Chondrocyte (in vitro differentiated cells): ENCODE results near the gene FAM136A. TPM values are rescaled to one million over a fixed set of nuclear protein-coding genes. Genes with fewer than 3 reads are reported as not detected.

Source experiments
- DNase-seq: peaks from one replicate; pipeline ENCODE4 v3.0.0; 2021; ENCODE audit warnings: mixed read lengths, low spot score
- H3K27ac Mint-ChIP-seq: one replicate; pipeline ENCODE4 v1.8.0; 2021; ENCODE audit warnings: mild to moderate bottlenecking, moderate library complexity, mixed read lengths; ENCODE audit not compliant: unreplicated experiment
- H3K27me3 Mint-ChIP-seq: 2 replicates; pipeline ENCODE4 v1.8.0; 2021; ENCODE audit warnings: low read depth, mixed read lengths
- H3K36me3 Mint-ChIP-seq: 2 replicates; pipeline ENCODE4 v1.8.0; 2021; ENCODE audit warnings: low read depth, mixed read lengths
- H3K4me1 Mint-ChIP-seq: 2 replicates; pipeline ENCODE4 v1.8.0; 2021; ENCODE audit warnings: low read depth, mild to moderate bottlenecking, mixed read lengths
- H3K4me3 Mint-ChIP-seq: one replicate; pipeline ENCODE4 v1.8.0; 2021; ENCODE audit warnings: mild to moderate bottlenecking, moderate library complexity, mixed read lengths; ENCODE audit not compliant: unreplicated experiment
- H3K9me3 Mint-ChIP-seq: 2 replicates; pipeline ENCODE4 v1.8.0; 2021; ENCODE audit warnings: low read depth, mixed read lengths
- long read RNA-seq: library from polyadenylated mRNA; stranded (forward); transcript quantifications from one replicate; pipeline ENCODE4 v2.0.0, GENCODE V29; 2021
- total RNA-seq: library from RNA; stranded (reverse); gene quantifications from 3 replicates; pipeline ENCODE4 v1.2.1, GENCODE V29; 2021
- TF ChIP-seq, protein P1 (sequence below): fragments of 200-600 bp; sonication (generic); IDR thresholded peaks from 2 replicates; pipeline ENCODE4 v1.5.0; 2021; ENCODE audit warnings: antibody characterized with exemption, mild to moderate bottlenecking, moderate library complexity

The FAM136A gene
- total RNA-seq, result 26.9 to 42.0 TPM (median 29.9 TPM) in 3 replicates
- long read RNA-seq, transcript FAM136A-201 (3 exons, 1,810 nt), result major isoform, 89 of 100 reads
- long read RNA-seq, partial matches to known transcripts, result 1 of 100 reads
- long read RNA-seq, other reads (novel, unspliced or antisense), result 5 of 100 reads

DNA sequence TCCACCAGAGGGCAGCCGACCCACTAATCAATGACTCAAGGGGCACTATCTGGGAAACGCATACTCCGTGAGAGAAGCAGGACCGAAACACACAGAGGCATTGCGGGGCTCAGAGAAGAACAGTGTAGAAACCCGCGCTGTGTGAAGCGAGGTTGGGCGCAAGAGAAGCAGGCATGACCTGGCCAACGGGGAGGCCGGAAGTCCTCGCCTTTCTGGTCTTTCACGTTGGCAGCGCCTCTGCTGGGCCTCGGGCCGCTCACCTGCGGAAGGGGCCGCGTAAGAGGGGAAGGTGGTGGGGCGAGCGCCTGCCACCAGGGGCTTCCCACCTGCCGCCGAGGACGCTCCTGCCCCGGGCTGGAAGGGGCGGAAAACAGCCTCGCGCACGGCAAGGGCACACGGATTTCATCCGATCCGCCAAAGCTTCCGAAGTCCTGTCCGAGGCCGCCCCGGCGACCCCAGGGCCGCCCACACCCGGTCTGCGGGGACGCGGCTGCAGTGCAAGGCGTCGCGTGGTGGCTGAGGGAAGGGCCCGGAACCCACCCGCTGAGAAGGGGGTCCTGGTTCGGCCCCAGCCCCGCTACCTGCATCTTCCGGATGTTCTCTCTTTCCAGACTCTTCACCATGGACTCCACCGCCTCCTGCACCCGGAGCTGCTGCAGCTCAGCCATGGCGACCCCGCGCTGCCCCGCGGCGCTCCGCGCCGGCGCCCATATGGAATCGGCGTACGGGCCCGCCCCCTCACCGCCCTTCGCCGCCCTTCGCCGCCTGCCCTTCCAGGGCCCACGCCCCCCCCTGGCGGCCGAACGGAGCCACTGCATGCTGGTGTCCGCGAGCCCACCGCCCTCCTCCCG lies at the start of gene FAM136A:
Gene FAM136A, minus strand, starts transcription at position 724 of the 851 bp plus-strand sequence. Its CDS starts 56 bp downstream, at position 668.
- Mint-ChIP-seq H3K4me1 (peaks cover 12% of the 10 kb centered on the region), H3K9me3 (no peaks in the 10 kb centered on the region), H3K36me3 (peaks cover 10% of the 10 kb centered on the region), H3K27me3 (no peaks in the 10 kb centered on the region), H3K27ac (peak within 1 kb of the TSS; percentile 55), H3K4me3 (peak within 1 kb of the TSS; percentile 79)
- peak; percentile 96 for DNase-seq
- TF ChIP-seq, protein P1, sequence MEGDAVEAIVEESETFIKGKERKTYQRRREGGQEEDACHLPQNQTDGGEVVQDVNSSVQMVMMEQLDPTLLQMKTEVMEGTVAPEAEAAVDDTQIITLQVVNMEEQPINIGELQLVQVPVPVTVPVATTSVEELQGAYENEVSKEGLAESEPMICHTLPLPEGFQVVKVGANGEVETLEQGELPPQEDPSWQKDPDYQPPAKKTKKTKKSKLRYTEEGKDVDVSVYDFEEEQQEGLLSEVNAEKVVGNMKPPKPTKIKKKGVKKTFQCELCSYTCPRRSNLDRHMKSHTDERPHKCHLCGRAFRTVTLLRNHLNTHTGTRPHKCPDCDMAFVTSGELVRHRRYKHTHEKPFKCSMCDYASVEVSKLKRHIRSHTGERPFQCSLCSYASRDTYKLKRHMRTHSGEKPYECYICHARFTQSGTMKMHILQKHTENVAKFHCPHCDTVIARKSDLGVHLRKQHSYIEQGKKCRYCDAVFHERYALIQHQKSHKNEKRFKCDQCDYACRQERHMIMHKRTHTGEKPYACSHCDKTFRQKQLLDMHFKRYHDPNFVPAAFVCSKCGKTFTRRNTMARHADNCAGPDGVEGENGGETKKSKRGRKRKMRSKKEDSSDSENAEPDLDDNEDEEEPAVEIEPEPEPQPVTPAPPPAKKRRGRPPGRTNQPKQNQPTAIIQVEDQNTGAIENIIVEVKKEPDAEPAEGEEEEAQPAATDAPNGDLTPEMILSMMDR, result peak; percentile 87

DNA sequence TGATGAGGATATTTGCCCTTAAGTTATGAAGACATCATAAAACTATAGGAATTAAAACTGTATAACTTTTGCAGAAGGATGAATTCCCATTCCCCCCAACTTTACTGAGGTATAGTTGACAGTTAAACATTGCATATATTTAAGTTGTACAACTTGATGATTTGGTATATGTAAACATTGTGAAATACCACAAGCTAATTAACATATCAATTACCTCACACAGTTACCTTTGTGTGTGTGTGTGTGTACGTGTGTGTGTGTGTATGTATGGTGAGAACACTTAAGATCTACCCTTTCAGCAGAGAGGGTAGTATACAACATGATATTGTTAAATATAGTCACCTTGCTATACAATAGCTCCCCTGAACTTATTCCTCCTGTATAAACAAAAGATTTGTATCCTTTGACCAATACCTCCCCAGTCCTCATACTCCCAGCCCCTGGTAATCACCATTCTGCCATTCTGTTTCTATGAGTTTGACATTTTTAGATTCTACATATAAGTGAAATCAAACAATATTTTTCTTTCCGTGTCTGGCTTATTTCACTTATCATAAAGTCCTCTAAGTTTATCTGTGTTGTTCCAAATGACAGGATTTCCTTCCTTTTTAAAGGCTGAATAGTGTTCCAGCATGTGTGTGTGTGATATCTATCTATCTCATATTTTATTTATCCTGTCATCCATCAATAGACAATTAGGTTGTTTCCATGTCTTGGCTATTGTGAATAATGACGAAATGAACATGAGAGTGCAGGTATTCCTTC lies 48.2 kb upstream of the FAM136A start:
- DNase-seq, result no peak
- Mint-ChIP-seq H3K9me3 (no peaks in the 10 kb centered on the region), H3K4me3 (no peak overlapping the region), H3K36me3 (no peaks in the 10 kb centered on the region), H3K4me1 (no peaks in the 10 kb centered on the region), H3K27ac (no peak overlapping the region), H3K27me3 (peaks cover 44% of the 10 kb centered on the region)
- TF ChIP-seq, protein P1, result no peak

DNA sequence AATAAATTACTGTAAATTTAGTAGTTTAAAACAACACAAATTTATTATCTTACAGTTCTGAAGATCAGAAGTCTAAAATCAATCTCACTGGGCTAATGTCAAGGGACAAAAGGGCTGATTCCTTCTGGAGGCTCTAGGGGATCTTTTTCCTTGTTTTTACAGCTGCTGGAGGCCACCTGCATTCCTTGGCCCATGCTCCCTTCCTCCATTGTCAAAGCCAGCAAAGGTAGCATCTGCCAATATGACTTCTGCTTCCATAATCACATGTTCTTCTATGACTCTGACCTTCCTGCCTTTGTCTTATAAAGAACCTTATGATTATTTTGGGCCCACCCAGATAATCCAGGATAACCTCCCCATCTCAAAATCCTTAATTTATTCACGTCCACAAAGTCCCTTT lies 46.0 kb upstream of the FAM136A start:
- H3K27ac Mint-ChIP-seq, result no peak overlapping the region
- H3K4me1 Mint-ChIP-seq, result no peaks in the 10 kb centered on the region
- no peak for DNase-seq
- no peaks in the 10 kb centered on the region for H3K9me3 Mint-ChIP-seq
- H3K36me3 Mint-ChIP-seq, result no peaks in the 10 kb centered on the region
- H3K4me3 Mint-ChIP-seq, result no peak overlapping the region
- TF ChIP-seq, protein P1, result no peak
- H3K27me3 Mint-ChIP-seq, result peaks cover 57% of the 10 kb centered on the region

DNA sequence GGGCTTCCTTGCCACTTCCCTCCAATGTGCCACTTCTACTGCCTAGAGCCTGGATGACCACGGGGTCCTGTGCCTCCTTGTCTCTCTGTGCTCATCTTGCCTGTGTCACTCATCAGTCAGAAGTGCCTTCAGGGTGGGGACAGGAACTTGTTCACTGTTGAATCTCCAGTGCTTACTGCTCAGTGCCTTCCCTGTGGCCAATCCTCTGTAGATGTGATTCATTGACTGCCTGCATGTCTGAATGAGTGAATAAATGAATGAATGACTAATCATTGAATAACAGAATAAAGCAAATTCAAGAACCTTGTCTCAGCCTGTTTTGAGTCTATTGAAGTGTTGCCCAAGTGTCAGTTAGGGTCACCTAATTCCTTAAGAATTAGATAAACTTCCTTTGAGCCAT lies 42.3 kb upstream of the FAM136A start:
- TF ChIP-seq, protein P1, result no peak
- DNase-seq, result no peak
- H3K36me3 Mint-ChIP-seq, result no peaks in the 10 kb centered on the region
- H3K4me1 Mint-ChIP-seq, result no peaks in the 10 kb centered on the region
- no peak overlapping the region for H3K27ac Mint-ChIP-seq
- H3K27me3 Mint-ChIP-seq, result peaks cover 62% of the 10 kb centered on the region
- H3K9me3 Mint-ChIP-seq, result no peaks in the 10 kb centered on the region
- H3K4me3 Mint-ChIP-seq, result no peak overlapping the region

DNA sequence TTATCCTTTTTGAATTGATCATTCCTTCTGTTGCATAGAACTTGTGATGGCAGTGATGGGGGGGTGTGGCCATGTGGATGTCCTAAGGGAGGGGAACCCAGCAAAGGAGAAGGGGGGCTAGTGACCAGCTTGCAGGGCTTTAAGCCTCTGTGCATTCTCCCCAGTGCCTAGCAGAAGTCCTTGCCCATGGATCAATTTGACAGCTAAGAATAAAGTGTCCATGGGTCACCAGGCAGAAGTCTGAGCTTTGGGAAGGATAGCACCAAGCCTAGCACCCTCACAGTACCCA lies 39.6 kb upstream of the FAM136A start:
- Mint-ChIP-seq H3K36me3 (no peaks in the 10 kb centered on the region), H3K27ac (no peak overlapping the region), H3K27me3 (peaks cover 43% of the 10 kb centered on the region), H3K4me3 (no peak overlapping the region), H3K9me3 (no peaks in the 10 kb centered on the region), H3K4me1 (no peaks in the 10 kb centered on the region)
- TF ChIP-seq, protein P1, result peak; percentile 35
- DNase-seq, result no peak
